Stimulated activated naive CD4-positive, alpha-beta T cell (primary cell): ENCODE results near the gene DCC.

Source experiments
- DNase-seq, 6 experiments: peaks; one replicate each; lab custom pipeline; 2025; lab: John Stamatoyannopoulos, UW

Gene DCC

GRCh38 chr18:52933356-52933755 is 593.4 kb downstream of the DCC start:
- DNase-seq, result no peak

GRCh38 chr18:52936931-52937330 is 596.9 kb downstream of the DCC start:
- no peak for DNase-seq

GRCh38 chr18:52937840-52938239 is 597.8 kb downstream of the DCC start:
- no peak for DNase-seq

- no peak for DNase-seq
Measured at GRCh38 chr18:52945552-52945951, 605.6 kb downstream of the DCC start.

GRCh38 chr18:52948868-52949444 is 609.0 kb downstream of the DCC start:
- no peak for DNase-seq

GRCh38 chr18:52950155-52950554 is 610.2 kb downstream of the DCC start:
- no peak for DNase-seq

GRCh38 chr18:52953387-52953786 is 613.4 kb downstream of the DCC start:
- no peak for DNase-seq

GRCh38 chr18:52963481-52963880 is 623.5 kb downstream of the DCC start:
- DNase-seq, result no peak

- DNase-seq, result no peak
Measured at GRCh38 chr18:52970686-52971085, 630.7 kb downstream of the DCC start.

GRCh38 chr18:52971097-52971496 is 631.1 kb downstream of the DCC start:
- no peak for DNase-seq

- no peak for DNase-seq
Measured at GRCh38 chr18:52979892-52980291, 639.9 kb downstream of the DCC start.

- DNase-seq, result no peak
Measured at GRCh38 chr18:52991246-52991645, 651.2 kb downstream of the DCC start.

- DNase-seq, result no peak
Measured at GRCh38 chr18:52992041-52992440, 652.0 kb downstream of the DCC start.

GRCh38 chr18:52995875-52996274 is 655.9 kb downstream of the DCC start:
- no peak for DNase-seq

- DNase-seq, result no peak
Measured at GRCh38 chr18:52999633-53000032, 659.6 kb downstream of the DCC start.

GRCh38 chr18:53004798-53005197 is 664.8 kb downstream of the DCC start:
- DNase-seq, result no peak

GRCh38 chr18:53018791-53019190 is 678.8 kb downstream of the DCC start:
- no peak for DNase-seq

GRCh38 chr18:53025247-53025646 is 685.2 kb downstream of the DCC start:
- DNase-seq, result no peak

GRCh38 chr18:53028565-53028964 is 688.6 kb downstream of the DCC start:
- DNase-seq, result no peak

- no peak for DNase-seq
Measured at GRCh38 chr18:53033128-53033527, 693.1 kb downstream of the DCC start.

GRCh38 chr18:53038608-53039007 is 698.6 kb downstream of the DCC start:
- no peak for DNase-seq

- DNase-seq, result no peak
Measured at GRCh38 chr18:53040286-53040685, 700.3 kb downstream of the DCC start.

- no peak for DNase-seq
Measured at GRCh38 chr18:53056064-53056463, 716.1 kb downstream of the DCC start.

- no peak for DNase-seq
Measured at GRCh38 chr18:53070788-53071187, 730.8 kb downstream of the DCC start.

- DNase-seq, result no peak
Measured at GRCh38 chr18:53080687-53081086, 740.7 kb downstream of the DCC start.
